ENCODE data around the gene ABCA8. TPM values are rescaled to one million over a fixed set of nuclear protein-coding genes. Genes with fewer than 3 reads are reported as not detected.

Gene ABCA8
- total and polyA plus RNA-seq, 2 experiments from 2014 or later: not detected

DNA sequence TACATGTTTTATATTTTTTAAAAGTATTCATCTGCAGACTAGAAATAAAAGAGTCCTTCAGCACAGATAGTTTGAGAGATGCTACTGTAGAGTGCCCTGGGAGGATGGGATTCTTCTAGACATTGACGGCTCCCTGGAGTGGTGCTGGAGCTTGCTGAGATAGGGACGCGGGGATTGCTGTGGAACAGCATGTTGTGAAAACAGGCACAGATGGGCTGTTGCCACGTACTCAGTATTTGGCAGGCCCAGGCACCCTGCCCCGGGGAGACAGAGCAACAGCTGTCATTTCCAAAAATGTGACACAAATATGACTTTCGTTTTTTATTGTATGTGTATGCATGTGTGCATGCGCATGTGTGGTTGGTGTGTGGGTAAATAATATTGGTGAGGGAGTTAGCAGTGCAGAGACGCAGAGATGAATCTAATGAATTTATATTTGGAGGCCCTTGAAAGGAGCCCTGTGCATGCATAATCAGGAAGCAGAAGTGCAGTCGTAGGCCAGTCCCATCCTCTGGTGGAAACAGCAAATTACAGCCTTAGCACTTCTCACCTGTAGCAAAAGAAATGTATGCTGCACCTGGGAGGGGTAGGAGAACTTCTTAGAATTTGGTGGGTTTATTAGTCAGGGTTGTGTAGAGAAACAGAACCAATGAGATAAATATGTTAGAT is 6.2 kb upstream of the ABCA8 start:
- Mint-ChIP-seq H3K9me3 (no peaks in the 10 kb centered on the region), H3K4me3 (no peak overlapping the region), H3K4me1 (no peaks in the 10 kb centered on the region), H3K27me3 (ENCODE audit: insufficient read depth, low read depth, poor library complexity) (no peaks in the 10 kb centered on the region), H3K27ac (no peak overlapping the region), H3K36me3 (ENCODE audit: low read depth) (no peaks in the 10 kb centered on the region)
- Histone ChIP-seq H3K27ac (ENCODE audit: low read depth) (no peak overlapping the region), H3K4me3 (no peak overlapping the region), H3K9me2 (ENCODE audit: insufficient read depth) (peaks cover 2% of the 10 kb centered on the region; the same call in 1 of the 2 replicates), H3F3A (replicated peaks; ENCODE audit: low read depth) (no peaks in the 10 kb centered on the region), H3K36me3 (ENCODE audit: insufficient read depth) (no peaks in the 10 kb centered on the region), H3K4me1 (ENCODE audit: insufficient read depth) (no peaks in the 10 kb centered on the region), H3K27me3 (ENCODE audit: insufficient read depth) (no peaks in the 10 kb centered on the region), H4K20me1 (replicated peaks; ENCODE audit: insufficient read depth) (no peaks in the 10 kb centered on the region), H3K79me2 (replicated peaks; ENCODE audit: insufficient read depth) (no peaks in the 10 kb centered on the region), H2AFZ (no peak overlapping the region), H3K4me2 (no peak overlapping the region)
- ATAC-seq (no peak), DNase-seq (ENCODE audit: low spot score) (no peak)
- TF ChIP-seq CTCF (conservative IDR thresholded peaks at IDR 0.05; ENCODE audit: low read depth in 2 of 2): no peak
- no peak for TF ChIP-seq EZH2phosphoT487 (IDR thresholded peaks at IDR 0.05; ENCODE audit: unreplicated experiment)
- TF ChIP-seq JUNB (IDR thresholded peaks at IDR 0.05; ENCODE audit: unreplicated experiment): no peak
- TF ChIP-seq REST (IDR thresholded peaks at IDR 0.05; ENCODE audit: unreplicated experiment): no peak
- no peak for TF ChIP-seq STAT1 (IDR thresholded peaks at IDR 0.05; ENCODE audit: unreplicated experiment)
- TF ChIP-seq, protein P1, sequence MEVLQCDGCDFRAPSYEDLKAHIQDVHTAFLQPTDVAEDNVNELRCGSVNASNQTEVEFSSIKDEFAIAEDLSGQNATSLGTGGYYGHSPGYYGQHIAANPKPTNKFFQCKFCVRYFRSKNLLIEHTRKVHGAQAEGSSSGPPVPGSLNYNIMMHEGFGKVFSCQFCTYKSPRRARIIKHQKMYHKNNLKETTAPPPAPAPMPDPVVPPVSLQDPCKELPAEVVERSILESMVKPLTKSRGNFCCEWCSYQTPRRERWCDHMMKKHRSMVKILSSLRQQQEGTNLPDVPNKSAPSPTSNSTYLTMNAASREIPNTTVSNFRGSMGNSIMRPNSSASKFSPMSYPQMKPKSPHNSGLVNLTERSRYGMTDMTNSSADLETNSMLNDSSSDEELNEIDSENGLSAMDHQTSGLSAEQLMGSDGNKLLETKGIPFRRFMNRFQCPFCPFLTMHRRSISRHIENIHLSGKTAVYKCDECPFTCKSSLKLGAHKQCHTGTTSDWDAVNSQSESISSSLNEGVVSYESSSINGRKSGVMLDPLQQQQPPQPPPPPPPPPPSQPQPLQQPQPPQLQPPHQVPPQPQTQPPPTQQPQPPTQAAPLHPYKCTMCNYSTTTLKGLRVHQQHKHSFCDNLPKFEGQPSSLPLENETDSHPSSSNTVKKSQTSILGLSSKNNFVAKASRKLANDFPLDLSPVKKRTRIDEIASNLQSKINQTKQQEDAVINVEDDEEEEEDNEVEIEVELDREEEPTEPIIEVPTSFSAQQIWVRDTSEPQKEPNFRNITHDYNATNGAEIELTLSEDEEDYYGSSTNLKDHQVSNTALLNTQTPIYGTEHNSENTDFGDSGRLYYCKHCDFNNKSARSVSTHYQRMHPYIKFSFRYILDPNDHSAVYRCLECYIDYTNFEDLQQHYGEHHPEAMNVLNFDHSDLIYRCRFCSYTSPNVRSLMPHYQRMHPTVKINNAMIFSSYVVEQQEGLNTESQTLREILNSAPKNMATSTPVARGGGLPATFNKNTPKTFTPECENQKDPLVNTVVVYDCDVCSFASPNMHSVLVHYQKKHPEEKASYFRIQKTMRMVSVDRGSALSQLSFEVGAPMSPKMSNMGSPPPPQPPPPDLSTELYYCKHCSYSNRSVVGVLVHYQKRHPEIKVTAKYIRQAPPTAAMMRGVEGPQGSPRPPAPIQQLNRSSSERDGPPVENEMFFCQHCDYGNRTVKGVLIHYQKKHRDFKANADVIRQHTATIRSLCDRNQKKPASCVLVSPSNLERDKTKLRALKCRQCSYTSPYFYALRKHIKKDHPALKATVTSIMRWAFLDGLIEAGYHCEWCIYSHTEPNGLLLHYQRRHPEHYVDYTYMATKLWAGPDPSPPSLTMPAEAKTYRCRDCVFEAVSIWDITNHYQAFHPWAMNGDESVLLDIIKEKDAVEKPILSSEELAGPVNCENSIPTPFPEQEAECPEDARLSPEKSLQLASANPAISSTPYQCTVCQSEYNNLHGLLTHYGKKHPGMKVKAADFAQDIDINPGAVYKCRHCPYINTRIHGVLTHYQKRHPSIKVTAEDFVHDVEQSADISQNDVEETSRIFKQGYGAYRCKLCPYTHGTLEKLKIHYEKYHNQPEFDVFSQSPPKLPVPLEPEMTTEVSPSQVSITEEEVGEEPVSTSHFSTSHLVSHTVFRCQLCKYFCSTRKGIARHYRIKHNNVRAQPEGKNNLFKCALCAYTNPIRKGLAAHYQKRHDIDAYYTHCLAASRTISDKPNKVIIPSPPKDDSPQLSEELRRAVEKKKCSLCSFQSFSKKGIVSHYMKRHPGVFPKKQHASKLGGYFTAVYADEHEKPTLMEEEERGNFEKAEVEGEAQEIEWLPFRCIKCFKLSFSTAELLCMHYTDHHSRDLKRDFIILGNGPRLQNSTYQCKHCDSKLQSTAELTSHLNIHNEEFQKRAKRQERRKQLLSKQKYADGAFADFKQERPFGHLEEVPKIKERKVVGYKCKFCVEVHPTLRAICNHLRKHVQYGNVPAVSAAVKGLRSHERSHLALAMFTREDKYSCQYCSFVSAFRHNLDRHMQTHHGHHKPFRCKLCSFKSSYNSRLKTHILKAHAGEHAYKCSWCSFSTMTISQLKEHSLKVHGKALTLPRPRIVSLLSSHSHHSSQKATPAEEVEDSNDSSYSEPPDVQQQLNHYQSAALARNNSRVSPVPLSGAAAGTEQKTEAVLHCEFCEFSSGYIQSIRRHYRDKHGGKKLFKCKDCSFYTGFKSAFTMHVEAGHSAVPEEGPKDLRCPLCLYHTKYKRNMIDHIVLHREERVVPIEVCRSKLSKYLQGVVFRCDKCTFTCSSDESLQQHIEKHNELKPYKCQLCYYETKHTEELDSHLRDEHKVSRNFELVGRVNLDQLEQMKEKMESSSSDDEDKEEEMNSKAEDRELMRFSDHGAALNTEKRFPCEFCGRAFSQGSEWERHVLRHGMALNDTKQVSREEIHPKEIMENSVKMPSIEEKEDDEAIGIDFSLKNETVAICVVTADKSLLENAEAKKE (CRISPR knock-in tag; IDR thresholded peaks at IDR 0.05): no peak
- TF ChIP-seq POLR2AphosphoS5 (IDR thresholded peaks at IDR 0.05; ENCODE audit: low read depth): no peak
- TF ChIP-seq ETS1 (IDR thresholded peaks at IDR 0.05): no peak
- TF ChIP-seq ZNF114 (CRISPR knock-in tag; IDR thresholded peaks at IDR 0.05): no peak
- TF ChIP-seq NANOG (IDR thresholded peaks at IDR 0.05; ENCODE audit: borderline replicate concordance): no peak
- no peak for TF ChIP-seq CREB1 (CRISPR knock-in tag; IDR thresholded peaks at IDR 0.05; ENCODE audit: low read depth)
- no peak for TF ChIP-seq ZNF331 (CRISPR knock-in tag; IDR thresholded peaks at IDR 0.05; ENCODE audit: low read depth)
- TF ChIP-seq EZH2 (IDR thresholded peaks at IDR 0.05; ENCODE audit: low read depth, unreplicated experiment): no peak

All from GM23338 (cell line).